Mucosa of rectum (tissue), 2 donors: ENCODE results near the gene PELI1.
"Not testable (repeated sequence)": the region's sequence is repeated elsewhere in the genome, so short reads cannot be mapped to it uniquely, and the experiment has no call there.

Source experiments
- H3K27ac ChIP-seq, 2 donors: one replicate each; pipeline ENCODE4 v1.7.0; 2013; ENCODE audit warnings: inconsistent platforms in 2 of 2, low read depth in 2 of 2, low read length in 2 of 2
- H3K27me3 ChIP-seq, 2 donors: one replicate each; pipeline ENCODE4 v1.7.0; 2013; ENCODE audit warnings: low read length in 2 of 2; ENCODE audit not compliant: control insufficient read depth in 2 of 2, insufficient read depth in 2 of 2
- H3K36me3 ChIP-seq, 2 donors: one replicate each; pipeline ENCODE4 v1.7.0; 2013; ENCODE audit warnings: low read length in 2 of 2; ENCODE audit not compliant: control insufficient read depth in 2 of 2, insufficient read depth in 2 of 2
- H3K4me1 ChIP-seq, 2 donors: one replicate each; pipeline ENCODE4 v1.7.0; 2013; ENCODE audit warnings: low read length in 2 of 2, mild to moderate bottlenecking in 1 of 2; ENCODE audit not compliant: control insufficient read depth in 2 of 2, insufficient read depth in 2 of 2
- H3K4me3 ChIP-seq, 2 donors: one replicate each; pipeline ENCODE4 v1.7.0; 2013; ENCODE audit warnings: low read length in 2 of 2
- H3K9ac ChIP-seq, 2 donors: one replicate each; pipeline ENCODE4 v1.7.0; 2013; ENCODE audit warnings: low read length in 2 of 2, low read depth in 1 of 2, mild to moderate bottlenecking in 1 of 2
- H3K9me3 ChIP-seq, 2 donors: one replicate each; pipeline ENCODE4 v1.7.0; 2013; ENCODE audit warnings: low read length in 2 of 2; ENCODE audit not compliant: control insufficient read depth in 2 of 2
- donor health status: healthy.
- donor health status: Normal muscosa, but diverticular disease.

PELI1 gene

GRCh38 chr2:64093341-64093740 is 50.9 kb downstream of the PELI1 start:
- no peaks in the 10 kb centered on the region for H3K9me3 ChIP-seq
- H3K4me1 ChIP-seq = no peaks in the 10 kb centered on the region
- no peak overlapping the region for H3K9ac ChIP-seq
- H3K36me3 ChIP-seq = peaks cover 35 to 44% of the 10 kb centered on the region in 2 donors
- no peak overlapping the region for H3K4me3 ChIP-seq
- H3K27me3 ChIP-seq = no peaks in the 10 kb centered on the region
- H3K27ac ChIP-seq = no peak overlapping the region

- Histone ChIP-seq H3K27me3 (no peaks in the 10 kb centered on the region), H3K4me1 (no peaks in the 10 kb centered on the region), H3K27ac (no peak overlapping the region), H3K9me3 (no peaks in the 10 kb centered on the region), H3K36me3 (peaks cover 32 to 42% of the 10 kb centered on the region in 2 donors), H3K9ac (peak overlapping the region in 1 of 2 donors; percentile 7), H3K4me3 (no peak overlapping the region)
Observed at GRCh38 chr2:64092502-64092901, 51.7 kb downstream of the PELI1 start.

DNA sequence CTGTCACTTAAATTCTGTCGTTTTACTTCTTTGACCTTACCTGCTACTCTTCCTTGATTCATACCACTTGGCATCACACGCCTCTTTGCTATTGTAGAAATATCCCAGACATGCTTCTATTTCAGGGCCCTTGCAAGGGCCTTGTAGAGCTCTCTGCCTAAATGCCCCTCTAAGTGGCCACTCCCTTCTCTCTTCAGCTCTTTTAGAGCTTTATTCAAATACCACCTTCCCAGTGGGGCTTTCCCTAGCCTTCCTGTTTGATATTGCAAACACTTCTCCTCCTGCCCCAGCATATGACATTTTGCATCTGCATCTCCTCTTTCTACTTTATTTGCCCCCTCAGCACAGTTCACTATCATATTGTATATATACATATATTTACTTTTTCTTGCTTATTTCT is 54.0 kb downstream of the PELI1 start:
- Histone ChIP-seq H3K9ac (no peak overlapping the region), H3K9me3 (no peaks in the 10 kb centered on the region), H3K4me3 (no peak overlapping the region), H3K27ac (no peak overlapping the region), H3K4me1 (no peaks in the 10 kb centered on the region), H3K36me3 (peaks cover 19 to 25% of the 10 kb centered on the region in 2 donors), H3K27me3 (no peaks in the 10 kb centered on the region)

DNA sequence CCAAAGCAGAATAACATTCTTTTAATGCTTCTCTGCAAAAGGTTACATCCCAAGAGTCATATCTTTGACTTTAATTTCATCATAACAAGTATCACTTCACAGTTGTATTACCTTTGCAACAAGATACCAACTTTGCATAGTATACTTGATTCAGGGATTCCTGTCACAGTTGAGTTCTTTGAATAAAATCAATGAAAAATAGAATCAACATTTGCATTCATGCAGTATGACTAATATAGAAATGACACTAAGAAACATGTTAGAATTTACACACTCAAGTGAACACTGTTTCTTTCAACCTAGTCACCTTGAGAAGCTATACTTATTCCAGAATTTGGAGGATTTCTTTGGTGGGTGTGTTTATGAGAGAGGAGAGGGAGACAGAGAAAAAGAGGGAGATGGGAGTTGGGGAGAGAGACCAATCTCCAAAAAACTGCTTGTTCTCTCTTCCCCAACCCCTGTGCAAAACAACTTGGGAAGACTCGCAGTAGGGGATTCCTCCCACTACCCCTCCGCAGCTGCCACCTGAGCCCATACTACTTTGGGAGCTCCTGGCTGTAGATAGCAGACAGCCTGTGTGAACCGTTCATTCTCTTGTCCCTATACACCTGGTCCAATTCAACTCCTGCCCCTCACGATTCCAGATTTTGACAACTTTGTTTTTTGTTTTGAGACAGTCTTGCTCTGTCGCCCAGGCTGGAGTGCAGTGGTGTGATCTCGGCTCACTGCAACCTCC is 57.7 kb downstream of the PELI1 start:
- no peaks in the 10 kb centered on the region for H3K4me1 ChIP-seq
- H3K4me3 ChIP-seq = no peak overlapping the region
- H3K36me3 ChIP-seq = peaks cover 3 to 6% of the 10 kb centered on the region in 2 donors
- no peak overlapping the region for H3K27ac ChIP-seq
- no peaks in the 10 kb centered on the region for H3K9me3 ChIP-seq
- no peak overlapping the region for H3K9ac ChIP-seq
- no peaks in the 10 kb centered on the region for H3K27me3 ChIP-seq

- H3K9me3 ChIP-seq = no peaks in the 10 kb centered on the region
- no peaks in the 10 kb centered on the region for H3K4me1 ChIP-seq
- H3K27ac ChIP-seq = no peak overlapping the region
- no peak overlapping the region for H3K4me3 ChIP-seq
- no peaks in the 10 kb centered on the region for H3K27me3 ChIP-seq
- peaks cover 0 to 2% of the 10 kb centered on the region in 2 donors for H3K36me3 ChIP-seq
- no peak overlapping the region for H3K9ac ChIP-seq
Observed at GRCh38 chr2:64085936-64086335, 58.3 kb downstream of the PELI1 start.

DNA sequence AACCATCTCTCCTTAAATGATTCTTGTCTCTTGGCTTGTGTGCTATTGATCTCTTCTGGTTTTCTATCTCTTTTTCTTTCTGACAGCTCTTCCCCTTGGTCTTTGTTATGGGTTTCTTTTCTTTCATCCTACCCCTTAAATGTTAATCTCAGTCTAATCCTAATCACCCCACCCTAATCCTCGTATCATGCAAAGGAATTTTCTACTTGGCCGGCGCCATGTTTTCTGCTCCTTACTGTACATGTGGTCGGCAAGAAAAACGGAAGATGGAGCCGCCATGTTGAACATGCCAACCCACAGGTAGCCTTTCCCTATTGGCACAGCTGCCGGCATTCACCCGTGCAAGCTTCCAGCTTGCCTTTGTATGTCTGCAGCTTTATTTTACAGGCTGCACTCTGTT is 63.2 kb downstream of the PELI1 start:
- Histone ChIP-seq H3K27me3 (no peaks in the 10 kb centered on the region), H3K4me3 (no peak overlapping the region), H3K36me3 (no peaks in the 10 kb centered on the region), H3K27ac (no peak overlapping the region), H3K4me1 (no peaks in the 10 kb centered on the region), H3K9ac (no peak overlapping the region), H3K9me3 (no peaks in the 10 kb centered on the region)

GRCh38 chr2:64080179-64080578 is 64.0 kb downstream of the PELI1 start:
- Histone ChIP-seq H3K9me3 (no peaks in the 10 kb centered on the region), H3K9ac (no peak overlapping the region), H3K27me3 (no peaks in the 10 kb centered on the region), H3K4me1 (no peaks in the 10 kb centered on the region), H3K4me3 (no peak overlapping the region), H3K27ac (no peak overlapping the region), H3K36me3 (no peaks in the 10 kb centered on the region)

DNA sequence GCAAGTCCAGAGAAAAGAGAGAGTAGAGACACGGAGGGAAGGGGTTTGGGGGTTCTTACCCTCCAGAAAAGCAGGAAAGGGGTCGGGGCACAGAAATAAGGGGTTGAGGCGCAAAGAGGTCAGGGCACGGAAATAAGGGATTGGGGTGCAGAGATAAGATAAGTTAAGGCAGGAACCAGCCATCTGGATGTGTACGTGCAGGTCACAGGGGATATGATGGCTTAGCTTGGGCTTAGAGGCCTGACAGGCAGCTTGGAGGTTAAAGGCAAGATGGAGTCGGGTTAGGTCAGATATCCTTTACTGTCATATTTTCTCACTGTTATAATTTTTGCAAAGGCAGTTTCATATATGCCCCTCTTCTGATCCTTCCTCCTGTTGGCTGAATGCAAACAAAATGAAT is 64.5 kb downstream of the PELI1 start:
- not testable (repeated sequence) for H3K27ac ChIP-seq, H3K36me3 ChIP-seq, H3K9me3 ChIP-seq, H3K9ac ChIP-seq, H3K27me3 ChIP-seq, H3K4me3 ChIP-seq, H3K4me1 ChIP-seq

- not testable (repeated sequence) for H3K27ac ChIP-seq, H3K9ac ChIP-seq, H3K9me3 ChIP-seq, H3K4me3 ChIP-seq, H3K27me3 ChIP-seq, H3K36me3 ChIP-seq, H3K4me1 ChIP-seq
Observed at GRCh38 chr2:64076828-64077227, 67.4 kb downstream of the PELI1 start.

DNA sequence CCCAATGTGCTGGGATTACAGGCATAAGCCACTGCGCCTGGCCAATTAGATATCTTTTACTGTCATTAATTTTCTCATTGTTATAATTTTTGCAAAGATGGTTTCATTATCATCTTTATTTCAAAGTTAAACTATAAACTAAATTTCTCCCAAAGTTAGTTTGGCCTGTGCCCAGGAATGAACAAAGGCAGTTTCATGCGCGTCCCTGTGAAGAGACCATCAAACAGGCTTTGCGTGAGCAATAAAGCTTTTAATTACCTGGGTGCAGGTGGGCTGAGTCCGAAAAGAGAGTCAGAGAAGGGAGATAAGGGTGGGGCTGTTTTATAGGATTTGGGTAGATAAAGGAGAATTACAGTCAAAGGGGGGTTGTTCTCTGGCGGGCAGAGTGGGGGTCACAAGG is 69.6 kb downstream of the PELI1 start:
- H3K4me1 ChIP-seq, H3K4me3 ChIP-seq, H3K9ac ChIP-seq, H3K36me3 ChIP-seq, H3K27me3 ChIP-seq, H3K27ac ChIP-seq, H3K9me3 ChIP-seq: not testable (repeated sequence)

GRCh38 chr2:64067326-64067725 is 76.9 kb downstream of the PELI1 start:
- Histone ChIP-seq H3K4me3 (no peak overlapping the region), H3K4me1 (peaks cover 0 to 4% of the 10 kb centered on the region in 2 donors), H3K27ac (no peak overlapping the region), H3K9me3 (no peaks in the 10 kb centered on the region), H3K27me3 (no peaks in the 10 kb centered on the region), H3K36me3 (no peaks in the 10 kb centered on the region), H3K9ac (no peak overlapping the region)
